ENCODE data around the gene POLG. TPM values are rescaled to one million over a fixed set of nuclear protein-coding genes. Genes with fewer than 3 reads are reported as not detected.

The POLG gene
- total and polyA plus RNA-seq, 2 of the 4 experiments (the other 2 are of a cell fraction): 19.9 to 30.6 TPM

GRCh38 chr15:89293012-89293411 is 41.6 kb downstream of the POLG start:
- H2BK15ac ChIP-seq (ENCODE audit: low read depth, low read length): no peak overlapping the region
- H3K4me3 ChIP-seq (ENCODE audit: insufficient read depth, low read depth, low read length): no peak overlapping the region
- WGBS, 2 experiments (ENCODE audit: extremely low coverage in 2 of 2, insufficient read length in 1 of 2): 100% methylated on average over 1 of the region's 2 CpGs; no CpG with 5 or more reads in 1 of the 2 experiments
- no peak overlapping the region for H4K91ac ChIP-seq (ENCODE audit: insufficient read depth, low read depth, low read length)
- in situ Hi-C loops (cut with MboI; ENCODE audit: low sequenced_read_pairs): no loop called here
- peaks cover 4% of the 10 kb centered on the region for H3K36me3 ChIP-seq (ENCODE audit: control insufficient read depth, insufficient read depth, low read length)
- BruUV-seq (replicated peaks): no TSS peak
- H2BK20ac ChIP-seq (ENCODE audit: low read depth, low read length): no peak overlapping the region
- POLR2A ChIA-PET (ENCODE audit: unreplicated experiment): no interaction called here
- no peaks in the 10 kb centered on the region for H3K27me3 ChIP-seq (ENCODE audit: control insufficient read depth, insufficient read depth, low read length)
- H2AK5ac ChIP-seq (ENCODE audit: low read depth, low read length): no peak overlapping the region
- no peak overlapping the region for H3K18ac ChIP-seq (ENCODE audit: low read depth, low read length)
- no peaks in the 10 kb centered on the region for H3K9me3 ChIP-seq (ENCODE audit: control insufficient read depth, insufficient read depth, low read length)
- intact Hi-C loops (cut with micrococcal nuclease): no loop called here
- no peak overlapping the region for H3K23ac ChIP-seq (ENCODE audit: low read depth, low read length)
- no peak overlapping the region for H3K56ac ChIP-seq (ENCODE audit: extremely low read depth, insufficient read depth, low read length)
- H3K4me2 ChIP-seq (ENCODE audit: low read depth, low read length): no peak overlapping the region
- H2BK5ac ChIP-seq (ENCODE audit: low read depth, low read length, poor library complexity, severe bottlenecking): no peak overlapping the region
- no peak overlapping the region for H2BK120ac ChIP-seq (ENCODE audit: low read depth, low read length)
- H3K9me1 ChIP-seq (ENCODE audit: insufficient read depth, low read length): no peaks in the 10 kb centered on the region
- no peak overlapping the region for H3K27ac ChIP-seq (ENCODE audit: insufficient read depth, low read length)
- no peaks in the 10 kb centered on the region for H3K4me1 ChIP-seq (ENCODE audit: control insufficient read depth, insufficient read depth, low read length)
- no peak overlapping the region for H3K9ac ChIP-seq (ENCODE audit: low read depth, low read length)
- no peak overlapping the region for H2AK9ac ChIP-seq (replicated peaks; ENCODE audit: low read depth, low read length, poor library complexity)
- CTCF ChIA-PET: interaction anchor here (0.8 to 1.9 kb wide), 2 partner anchors 8 to 86 kb away, joined by 3 to 8 read pairs; no protein-coding TSS in a partner anchor
- H2AFZ ChIP-seq (replicated peaks; ENCODE audit: low read length, poor library complexity): no peak overlapping the region
- no peak for TF ChIP-seq RCOR1 (IDR thresholded peaks at IDR 0.05; ENCODE audit: insufficient replicate concordance, low read length)
- TF ChIP-seq BHLHE40 (IDR thresholded peaks at IDR 0.05; ENCODE audit: low read depth, low read length): no peak
- ATAC-seq (ENCODE audit: low read depth): no peak
- no peak overlapping the region for H4K8ac ChIP-seq (ENCODE audit: low read depth in 2 of 2, low read length in 2 of 2)
- H3K14ac ChIP-seq (replicated peaks; ENCODE audit: low read depth, low read length): no peak overlapping the region
- H3K79me1 ChIP-seq (ENCODE audit: low read depth in 1 of 2, low read length in 2 of 2): no peaks in the 10 kb centered on the region
- H3K4ac ChIP-seq (ENCODE audit: low read depth, low read length): no peak overlapping the region
- peak; percentile 5 for DNase-seq
- no peak overlapping the region for H4K5ac ChIP-seq (ENCODE audit: low read depth, low read length)
- dilution Hi-C loops (cut with HindIII; ENCODE audit: low sequenced_read_pairs, unreplicated experiment): no loop called here
- no peaks in the 10 kb centered on the region for H4K20me1 ChIP-seq (ENCODE audit: insufficient read depth, low read length)

All from IMR-90 (cell line).